Measurements from ENCODE around the gene AUP1. TPM values are rescaled to one million over a fixed set of nuclear protein-coding genes. Genes with fewer than 3 reads are reported as not detected.
A peak's percentile ranks its signal among the peaks of the same experiment; 100 is the strongest.

AUP1 gene
- total RNA-seq, 2 experiments from 2014 or later: 92.1 to 98.0 TPM

DNA sequence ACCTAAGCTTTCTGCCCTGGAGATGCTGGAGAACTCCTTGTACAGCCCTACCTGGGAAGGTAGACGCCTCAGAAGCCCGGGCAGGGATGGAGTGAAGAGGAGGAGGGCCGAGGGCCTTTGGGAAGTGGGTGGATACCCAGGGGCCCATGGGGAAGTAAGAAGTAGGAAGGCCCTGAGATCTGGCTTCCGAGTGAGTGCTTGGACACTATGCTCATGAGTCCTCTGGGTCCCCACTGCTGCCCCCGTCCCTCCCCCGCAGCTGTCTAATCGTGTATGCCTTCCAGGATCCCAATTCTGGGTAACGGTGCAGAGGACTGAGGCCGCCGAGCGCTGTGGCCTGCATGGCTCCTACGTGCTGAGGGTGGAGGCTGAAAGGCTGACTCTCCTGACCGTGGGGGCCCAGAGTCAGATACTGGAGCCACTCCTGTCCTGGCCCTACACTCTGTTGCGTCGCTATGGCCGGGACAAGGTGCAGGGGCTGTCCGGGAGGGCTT, 26.2 kb upstream of the AUP1 start:
- ChIA-PET POLR2A (interaction anchor here (0.6 to 1.3 kb wide), 4 partner anchors 11 to 399 kb away, joined by 3 to 9 read pairs (median 4); no protein-coding TSS in a partner anchor), CTCF (interaction anchor here (0.7 to 2.6 kb wide), 3 partner anchors 11 to 33 kb away, joined by 3 to 16 read pairs (median 4); no protein-coding TSS in a partner anchor)
- no peak overlapping the region for H3K27ac Mint-ChIP-seq
- intact Hi-C loops (cut with micrococcal nuclease): loop anchor here (2.0 kb wide), 2 partner anchors 15 to 73 kb away; partner anchors contain the start of genes CCDC142 and TTC31
- H3K36me3 Mint-ChIP-seq: peaks cover 4% of the 10 kb centered on the region
- peaks cover 11% of the 10 kb centered on the region for H3K4me1 Mint-ChIP-seq (ENCODE audit: low read depth)
- H3K9me3 Mint-ChIP-seq: no peaks in the 10 kb centered on the region
- peaks cover 3% of the 10 kb centered on the region for H3K27me3 Mint-ChIP-seq
- peak overlapping the region; percentile 95 for H3K4me3 Mint-ChIP-seq
- no peak for DNase-seq

- CTCF ChIA-PET: interaction anchor here (0.7 to 2.6 kb wide), 4 partner anchors 10 to 34 kb away, joined by 3 to 16 read pairs (median 4); no protein-coding TSS in a partner anchor
- POLR2A ChIA-PET: interaction anchor here (1.2 to 1.3 kb wide), 2 partner anchors 12 to 24 kb away, joined by 4 to 9 read pairs; no protein-coding TSS in a partner anchor
- Mint-ChIP-seq H3K4me3 (peak overlapping the region; percentile 95), H3K27ac (peak overlapping the region; percentile 91), H3K4me1 (ENCODE audit: low read depth) (peaks cover 8% of the 10 kb centered on the region), H3K36me3 (peaks cover 4% of the 10 kb centered on the region), H3K9me3 (no peaks in the 10 kb centered on the region), H3K27me3 (peaks cover 6% of the 10 kb centered on the region)
- DNase-seq: peak; percentile 57
- intact Hi-C loops (cut with micrococcal nuclease): loop anchor here (1.0 to 2.0 kb wide), 4 partner anchors 16 to 72 kb away; partner anchors contain the start of genes AUP1, CCDC142, HTRA2 and TTC31
Observed at GRCh38 chr2:74554820-74555531, 25.5 kb upstream of the AUP1 start.

- intact Hi-C loops (cut with micrococcal nuclease): loop anchor here (1.0 to 2.0 kb wide), 4 partner anchors 17 to 71 kb away; partner anchors contain the start of genes AUP1, CCDC142, HTRA2 and TTC31
- ChIA-PET POLR2A (interaction anchor here (1.2 to 1.8 kb wide), 3 partner anchors 12 to 23 kb away, joined by 4 to 9 read pairs (median 5); no protein-coding TSS in a partner anchor), CTCF (interaction anchor here (1.3 to 2.6 kb wide), 2 partner anchors 9 to 34 kb away, joined by 3 to 16 read pairs; no protein-coding TSS in a partner anchor)
- Mint-ChIP-seq H3K4me1 (ENCODE audit: low read depth) (peaks cover 8% of the 10 kb centered on the region), H3K4me3 (peak within 1 kb of the TSS; percentile 95), H3K36me3 (peaks cover 4% of the 10 kb centered on the region), H3K27ac (peak within 1 kb of the TSS; percentile 91), H3K27me3 (peaks cover 10% of the 10 kb centered on the region), H3K9me3 (no peaks in the 10 kb centered on the region)
- peak; percentile 87 for DNase-seq
Observed at GRCh38 chr2:74553892-74554819, 24.6 kb upstream of the AUP1 start, which contains the start of the genes DOK1 and LOXL3. DOK1 (plus strand) TSS chr2:74554720; CDS start chr2:74554755, 35 bp downstream. LOXL3 (minus strand) TSS chr2:74553942; CDS start chr2:74552634, 1,308 bp downstream.

DNA sequence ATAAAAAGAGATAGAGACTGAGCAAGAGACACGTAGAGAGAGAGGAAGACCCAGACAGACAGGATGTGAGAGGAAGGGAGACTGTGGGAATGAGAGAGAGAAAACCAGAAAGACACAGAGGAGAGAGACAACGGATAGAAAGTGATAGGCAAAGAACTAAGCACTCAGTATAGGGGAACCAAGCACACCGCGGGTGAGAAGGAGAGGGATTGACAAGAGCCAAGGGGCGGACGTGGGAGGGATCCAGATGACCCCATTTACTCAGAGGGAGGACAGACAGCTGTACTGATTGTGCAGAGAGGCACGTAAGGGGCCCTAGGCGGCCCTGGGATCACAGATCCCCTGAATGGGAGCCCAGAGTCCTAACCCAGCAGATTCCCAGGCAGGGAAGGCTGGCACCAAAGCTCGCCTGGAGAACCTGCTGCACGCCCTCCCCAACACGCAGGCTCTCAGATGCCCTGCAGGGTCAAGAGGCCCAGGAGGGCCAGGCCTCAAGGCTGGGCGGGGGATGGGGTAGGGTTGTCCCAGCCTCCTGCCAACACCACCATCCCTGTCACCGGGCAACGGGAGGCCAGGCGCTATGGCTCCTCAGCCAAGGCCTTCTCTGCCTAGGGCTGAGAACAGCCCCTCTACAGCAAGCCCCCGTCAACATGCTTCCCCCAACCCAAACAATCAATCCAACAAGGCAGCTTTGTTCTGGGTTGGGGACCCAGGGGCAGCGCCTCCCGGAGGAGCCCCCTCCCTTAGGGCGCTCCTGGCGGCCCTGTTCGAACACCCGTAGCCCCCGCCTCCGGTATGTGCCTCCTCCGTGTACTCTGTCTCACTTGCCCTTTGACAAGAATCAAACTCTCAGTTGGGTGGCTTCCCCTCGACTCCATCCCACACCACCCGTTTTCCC, 23.7 kb upstream of the AUP1 start:
- Mint-ChIP-seq H3K27me3 (peaks cover 13% of the 10 kb centered on the region), H3K4me1 (ENCODE audit: low read depth) (peaks cover 13% of the 10 kb centered on the region), H3K9me3 (no peaks in the 10 kb centered on the region), H3K4me3 (peak overlapping the region; percentile 61), H3K27ac (no peak overlapping the region), H3K36me3 (peaks cover 4% of the 10 kb centered on the region)
- ChIA-PET CTCF (interaction anchor here (1.3 kb wide), 1 partner anchor 8 kb away, joined by 3 read pairs; no protein-coding TSS in a partner anchor), POLR2A (interaction anchor here (1.8 kb wide), 1 partner anchor 14 kb away, joined by 5 read pairs; no protein-coding TSS in a partner anchor)
- no peak for DNase-seq
- intact Hi-C loops (cut with micrococcal nuclease): no loop called here

DNA sequence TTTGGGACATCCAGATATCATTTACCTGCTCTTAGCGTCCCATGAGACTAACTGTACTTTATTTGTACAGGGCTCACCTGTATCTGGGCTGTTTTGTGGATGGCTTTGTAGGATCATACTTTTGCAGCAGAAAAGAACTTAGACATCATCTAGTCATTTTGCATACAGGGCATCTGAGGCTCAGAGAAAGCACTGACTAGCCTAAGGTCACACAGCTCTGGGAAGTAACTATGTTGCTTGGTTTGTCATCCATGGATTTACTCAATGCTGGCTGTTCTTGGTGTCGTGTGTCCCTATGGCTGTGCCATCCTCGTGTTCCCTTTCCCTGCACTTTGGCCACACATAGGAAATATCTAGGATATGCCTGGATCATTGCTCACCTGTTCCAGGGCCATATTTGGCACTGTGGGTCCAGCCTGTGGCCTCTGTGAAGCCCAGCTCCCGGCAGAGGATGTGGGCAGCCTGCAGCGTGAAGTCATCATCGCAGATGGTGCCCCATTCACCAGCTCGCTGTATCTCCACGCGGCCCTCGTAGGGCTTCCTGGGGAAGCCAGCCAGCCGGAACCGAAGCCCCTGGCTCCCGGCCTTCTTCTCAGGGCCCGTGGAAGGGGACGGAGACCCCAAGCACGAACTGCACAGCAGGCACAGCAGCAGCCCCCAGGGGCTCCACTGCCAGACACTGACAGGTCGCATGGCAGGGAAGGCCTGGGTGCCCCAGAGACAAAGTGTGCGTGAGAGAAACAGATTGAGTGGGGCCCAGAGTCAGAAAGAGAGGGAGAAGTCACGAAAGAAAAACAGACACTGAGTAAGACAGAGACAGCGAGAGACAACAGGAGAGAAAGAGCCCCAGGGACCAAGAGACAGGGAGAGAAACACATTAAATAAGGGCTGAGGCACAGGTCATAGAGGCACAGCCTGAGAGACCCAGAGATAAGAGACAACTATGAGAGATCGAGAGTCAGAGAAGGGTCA, 22.7 kb upstream of the AUP1 start:
- peaks cover 4% of the 10 kb centered on the region for H3K36me3 Mint-ChIP-seq
- POLR2A ChIA-PET: interaction anchor here (1.8 kb wide), 1 partner anchor 15 kb away, joined by 5 read pairs; no protein-coding TSS in a partner anchor
- no peak for DNase-seq
- H3K4me3 Mint-ChIP-seq: no peak overlapping the region
- peaks cover 14% of the 10 kb centered on the region for H3K4me1 Mint-ChIP-seq (ENCODE audit: low read depth)
- H3K27ac Mint-ChIP-seq: no peak overlapping the region
- H3K27me3 Mint-ChIP-seq: peaks cover 18% of the 10 kb centered on the region
- intact Hi-C loops (cut with micrococcal nuclease): no loop called here
- H3K9me3 Mint-ChIP-seq: no peaks in the 10 kb centered on the region
- CTCF ChIA-PET: no interaction called here

DNA sequence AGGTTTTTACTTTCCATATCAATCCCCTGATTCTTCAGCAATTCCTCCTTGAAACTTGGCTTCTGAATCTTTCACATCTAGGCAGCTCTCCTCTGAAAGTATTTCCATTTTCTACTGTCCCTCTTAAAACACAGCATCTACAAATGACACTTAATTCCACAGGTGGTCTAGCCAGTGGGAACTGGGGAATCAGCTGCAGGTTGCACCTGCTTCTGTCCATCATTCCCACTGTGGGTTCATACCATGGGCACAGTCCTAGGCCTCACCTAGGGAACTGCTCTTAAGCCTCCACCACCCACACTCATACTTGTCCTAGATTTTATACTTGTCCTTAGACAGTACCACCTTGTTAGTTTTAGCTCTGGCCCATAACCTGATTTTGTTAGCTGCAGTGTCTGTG, 22.0 kb upstream of the AUP1 start:
- ChIA-PET POLR2A (no interaction called here), CTCF (interaction anchor here (2.0 kb wide), 1 partner anchor 38 kb away, joined by 4 read pairs; no protein-coding TSS in a partner anchor)
- H3K36me3 Mint-ChIP-seq: peaks cover 4% of the 10 kb centered on the region
- intact Hi-C loops (cut with micrococcal nuclease): no loop called here
- H3K9me3 Mint-ChIP-seq: no peaks in the 10 kb centered on the region
- H3K4me1 Mint-ChIP-seq (ENCODE audit: low read depth): peaks cover 14% of the 10 kb centered on the region
- peaks cover 19% of the 10 kb centered on the region for H3K27me3 Mint-ChIP-seq
- H3K27ac Mint-ChIP-seq: no peak overlapping the region
- no peak overlapping the region for H3K4me3 Mint-ChIP-seq
- no peak for DNase-seq

DNA sequence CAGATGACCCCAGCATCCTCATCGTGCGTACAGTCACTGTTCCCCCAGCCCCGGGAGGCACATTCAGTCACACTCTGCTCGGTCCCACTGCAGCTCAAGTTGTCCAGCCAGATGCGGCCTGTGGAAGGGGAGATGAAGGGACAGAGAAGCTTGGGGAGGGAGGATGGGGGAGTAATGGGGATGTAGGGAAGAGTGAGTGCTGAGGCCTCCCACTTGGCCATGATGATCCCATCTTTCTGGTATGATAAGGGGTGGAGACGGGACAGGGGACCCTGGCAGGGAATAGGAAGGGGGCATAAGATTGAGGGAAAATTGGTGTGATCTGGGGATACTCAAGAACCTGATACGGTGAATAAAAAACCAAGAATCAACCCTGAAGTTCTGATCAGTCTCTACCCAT, 20.7 kb upstream of the AUP1 start:
- peak overlapping the region; percentile 12 for H3K4me3 Mint-ChIP-seq
- H3K27me3 Mint-ChIP-seq: peaks cover 21% of the 10 kb centered on the region
- CTCF ChIA-PET: interaction anchor here (1.0 to 2.0 kb wide), 2 partner anchors 39 to 68 kb away, joined by 3 to 4 read pairs; partner anchors contain the start of genes CCDC142 and TTC31
- no peak for DNase-seq
- POLR2A ChIA-PET: no interaction called here
- no peak overlapping the region for H3K27ac Mint-ChIP-seq
- no peaks in the 10 kb centered on the region for H3K9me3 Mint-ChIP-seq
- intact Hi-C loops (cut with micrococcal nuclease): no loop called here
- H3K4me1 Mint-ChIP-seq (ENCODE audit: low read depth): peaks cover 11% of the 10 kb centered on the region
- H3K36me3 Mint-ChIP-seq: no peaks in the 10 kb centered on the region

DNA sequence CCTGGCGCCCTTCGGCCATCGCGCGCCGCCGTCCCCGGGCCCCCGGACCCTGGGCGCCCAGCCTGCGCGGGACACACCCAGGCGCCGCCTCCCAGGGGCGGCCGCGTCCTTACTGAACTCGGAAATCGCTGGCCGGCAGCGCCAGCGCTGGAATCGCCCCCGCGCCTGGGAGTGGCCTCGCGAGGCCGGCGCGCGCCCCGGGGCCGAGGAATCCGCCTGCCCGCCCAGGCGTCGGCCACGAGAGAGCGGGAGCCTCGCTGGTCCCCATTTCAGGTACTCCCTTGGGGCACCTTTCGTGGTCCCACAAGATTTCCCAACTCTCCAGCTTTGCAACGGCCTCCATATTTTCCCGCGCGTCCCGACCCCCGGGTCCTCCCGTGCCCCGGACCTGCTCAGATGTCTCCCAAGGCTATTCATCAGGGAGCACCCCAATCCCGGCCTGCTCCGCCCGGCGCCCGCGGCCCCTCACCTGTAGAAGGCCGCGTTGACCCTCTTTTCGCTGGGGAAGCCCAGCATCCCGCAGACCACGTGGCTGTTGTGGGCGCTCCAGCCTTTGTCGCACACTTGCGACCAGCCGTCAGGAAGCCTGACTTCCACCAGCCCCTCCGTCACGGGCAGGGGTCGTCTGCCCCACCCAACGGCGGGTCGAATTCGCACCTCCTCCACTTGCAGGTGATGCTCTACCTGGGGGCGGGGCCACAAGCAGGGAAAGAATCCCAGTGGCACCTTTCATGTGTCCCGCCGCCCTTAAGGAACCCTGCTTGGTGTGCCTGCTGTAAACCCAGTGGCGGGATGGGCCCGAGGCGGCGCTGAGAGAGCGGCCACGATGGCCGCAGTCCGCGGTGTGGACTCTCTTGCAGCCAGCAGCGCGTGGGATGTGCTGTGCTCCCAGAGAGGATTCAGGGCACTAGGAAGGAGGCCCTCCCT, 19.7 kb upstream of the AUP1 start:
- Mint-ChIP-seq H3K4me1 (ENCODE audit: low read depth) (peaks cover 11% of the 10 kb centered on the region), H3K27ac (no peak overlapping the region), H3K4me3 (peak overlapping the region; percentile 55), H3K9me3 (no peaks in the 10 kb centered on the region), H3K27me3 (peaks cover 21% of the 10 kb centered on the region), H3K36me3 (no peaks in the 10 kb centered on the region)
- DNase-seq: peak; percentile 52
- intact Hi-C loops (cut with micrococcal nuclease): no loop called here
- CTCF ChIA-PET: interaction anchor here (1.0 to 2.0 kb wide), 2 partner anchors 40 to 66 kb away, joined by 3 to 4 read pairs; partner anchors contain the start of genes CCDC142 and TTC31
- POLR2A ChIA-PET: no interaction called here

DNA sequence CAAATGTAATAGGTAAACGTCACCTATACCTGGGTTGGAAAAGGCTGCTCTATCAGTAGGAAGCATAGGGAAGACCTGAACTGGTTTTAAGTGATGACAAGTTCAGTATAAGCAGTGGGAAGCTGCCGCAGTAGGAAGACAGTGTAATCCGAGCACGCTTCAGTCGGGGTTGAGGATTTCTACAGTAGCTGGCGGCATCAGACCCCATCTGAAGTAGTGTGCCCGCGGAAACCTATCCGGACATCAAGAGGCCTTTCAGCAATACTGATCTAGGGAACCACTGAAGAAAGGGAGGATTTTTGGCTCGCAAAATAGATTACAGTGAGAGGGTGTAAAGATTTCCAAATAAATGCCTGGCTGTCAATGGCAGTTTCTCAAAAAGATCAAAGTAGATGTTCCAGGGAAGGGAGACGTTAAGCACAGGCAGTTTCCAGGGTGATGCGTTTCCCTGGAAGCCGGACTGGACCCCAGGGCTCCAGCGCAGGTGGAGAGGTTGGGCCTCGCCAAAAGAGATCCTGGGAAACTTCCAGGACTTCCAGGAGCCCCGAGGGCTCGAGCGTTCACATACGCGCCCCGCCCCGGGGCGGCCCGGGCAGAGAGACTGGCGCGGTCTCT, 18.9 kb upstream of the AUP1 start:
- CTCF ChIA-PET: interaction anchor here (0.5 kb wide), 1 partner anchor 398 kb away, joined by 5 read pairs; no protein-coding TSS in a partner anchor
- intact Hi-C loops (cut with micrococcal nuclease): no loop called here

More for the DNA sequence above, 18.9 kb upstream of the AUP1 start:
- no peaks in the 10 kb centered on the region for H3K36me3 Mint-ChIP-seq
- POLR2A ChIA-PET: no interaction called here
- peaks cover 21% of the 10 kb centered on the region for H3K27me3 Mint-ChIP-seq
- H3K4me1 Mint-ChIP-seq (ENCODE audit: low read depth): peaks cover 8% of the 10 kb centered on the region
- no peak for DNase-seq
- H3K9me3 Mint-ChIP-seq: no peaks in the 10 kb centered on the region
- H3K27ac Mint-ChIP-seq: no peak overlapping the region
- H3K4me3 Mint-ChIP-seq: peak overlapping the region; percentile 66
